GM12878 (cell line): ENCODE measurements around the gene PPP1R1C.

Experiments
- POLR2AphosphoS2 ChIP-seq: IDR thresholded peaks from 2 replicates; pipeline ENCODE4 v1.6.1; 2011; ENCODE audit warnings: low read depth, mild to moderate bottlenecking, low read length, improper control_type of control experiment, moderate library complexity
- POLR2AphosphoS5 ChIP-seq: IDR thresholded peaks from 2 replicates; pipeline ENCODE4 v1.6.1; 2011; ENCODE audit warnings: mild to moderate bottlenecking, low read length, inconsistent platforms
- TF ChIP-seq, protein P1 (sequence below), 3 experiments: IDR thresholded peaks in 2 of 3; conservative IDR thresholded peaks in 1 of 3; 2 replicates each; pipeline ENCODE4 v1.5.1; 2011; ENCODE audit warnings: low read depth in 3 of 3, low read length in 3 of 3, mild to moderate bottlenecking in 3 of 3, control low read depth in 2 of 3, moderate library complexity in 2 of 3, inconsistent platforms in 1 of 3, mixed read lengths in 1 of 3; ENCODE audit not compliant: control insufficient read depth in 2 of 3, insufficient read depth in 1 of 3; ENCODE audit errors: extremely low read depth in 1 of 3
- TF ChIP-seq, protein P2 (sequence below): IDR thresholded peaks from 2 replicates; pipeline ENCODE4 v1.6.1; 2011; ENCODE audit warnings: low read depth, mild to moderate bottlenecking, low read length, moderate library complexity, borderline replicate concordance; ENCODE audit errors: extremely low read depth

DNA sequence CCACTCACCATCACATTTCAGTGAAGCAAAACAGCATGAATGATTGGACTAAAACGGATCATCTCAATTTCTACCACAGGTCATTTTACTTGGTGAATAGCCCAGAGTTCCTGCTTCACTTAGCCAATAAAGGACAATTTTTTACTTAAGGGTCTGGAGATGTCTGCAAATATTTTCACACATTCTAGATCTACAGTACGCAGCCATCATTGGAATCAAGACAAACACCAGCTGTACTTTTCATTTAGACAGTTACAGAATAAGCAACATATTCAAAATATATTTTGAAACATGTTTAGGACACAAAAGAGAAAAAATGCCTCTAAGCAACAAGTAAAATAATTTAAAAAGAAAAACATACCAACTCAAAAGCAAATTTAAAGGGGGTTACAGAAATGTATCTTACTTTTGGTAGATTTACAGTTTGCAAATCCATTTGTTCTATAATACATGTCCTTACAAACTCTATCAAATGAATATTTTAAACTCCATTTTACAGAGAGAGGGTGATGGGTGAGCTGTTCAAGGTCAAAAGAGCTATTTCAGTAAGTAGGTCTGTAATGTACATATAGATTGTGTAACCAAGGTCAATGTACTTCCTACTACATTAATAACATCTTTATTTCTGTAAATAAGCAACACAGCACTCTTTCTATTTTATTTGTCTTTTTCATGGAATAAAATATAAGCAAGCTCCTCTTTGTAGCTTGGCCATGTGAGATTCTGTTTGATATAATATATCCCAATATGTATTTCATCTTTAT, 13.4 kb downstream of the PPP1R1C start:
- TF ChIP-seq, protein P1, sequence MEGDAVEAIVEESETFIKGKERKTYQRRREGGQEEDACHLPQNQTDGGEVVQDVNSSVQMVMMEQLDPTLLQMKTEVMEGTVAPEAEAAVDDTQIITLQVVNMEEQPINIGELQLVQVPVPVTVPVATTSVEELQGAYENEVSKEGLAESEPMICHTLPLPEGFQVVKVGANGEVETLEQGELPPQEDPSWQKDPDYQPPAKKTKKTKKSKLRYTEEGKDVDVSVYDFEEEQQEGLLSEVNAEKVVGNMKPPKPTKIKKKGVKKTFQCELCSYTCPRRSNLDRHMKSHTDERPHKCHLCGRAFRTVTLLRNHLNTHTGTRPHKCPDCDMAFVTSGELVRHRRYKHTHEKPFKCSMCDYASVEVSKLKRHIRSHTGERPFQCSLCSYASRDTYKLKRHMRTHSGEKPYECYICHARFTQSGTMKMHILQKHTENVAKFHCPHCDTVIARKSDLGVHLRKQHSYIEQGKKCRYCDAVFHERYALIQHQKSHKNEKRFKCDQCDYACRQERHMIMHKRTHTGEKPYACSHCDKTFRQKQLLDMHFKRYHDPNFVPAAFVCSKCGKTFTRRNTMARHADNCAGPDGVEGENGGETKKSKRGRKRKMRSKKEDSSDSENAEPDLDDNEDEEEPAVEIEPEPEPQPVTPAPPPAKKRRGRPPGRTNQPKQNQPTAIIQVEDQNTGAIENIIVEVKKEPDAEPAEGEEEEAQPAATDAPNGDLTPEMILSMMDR (IDR thresholded peaks at IDR 0.05 in 2 of 3, conservative IDR thresholded peaks at IDR 0.05 in 1 of 3; ENCODE audit: control insufficient read depth in 2 of 3, extremely low read depth in 1 of 3, insufficient read depth in 1 of 3, low read depth in 3 of 3, low read length in 3 of 3) = no peak
- TF ChIP-seq, protein P2, sequence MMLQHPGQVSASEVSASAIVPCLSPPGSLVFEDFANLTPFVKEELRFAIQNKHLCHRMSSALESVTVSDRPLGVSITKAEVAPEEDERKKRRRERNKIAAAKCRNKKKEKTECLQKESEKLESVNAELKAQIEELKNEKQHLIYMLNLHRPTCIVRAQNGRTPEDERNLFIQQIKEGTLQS = no peak
- TF ChIP-seq POLR2AphosphoS2 = no peak
- no peak for TF ChIP-seq POLR2AphosphoS5
